ENCODE results near the gene TGFBR3. TPM values are rescaled to one million over a fixed set of nuclear protein-coding genes. Genes with fewer than 3 reads are reported as not detected.

The TGFBR3 gene
- total and polyA plus RNA-seq, 8 donors = 6.0 to 34.8 (median 21.4) TPM

DNA sequence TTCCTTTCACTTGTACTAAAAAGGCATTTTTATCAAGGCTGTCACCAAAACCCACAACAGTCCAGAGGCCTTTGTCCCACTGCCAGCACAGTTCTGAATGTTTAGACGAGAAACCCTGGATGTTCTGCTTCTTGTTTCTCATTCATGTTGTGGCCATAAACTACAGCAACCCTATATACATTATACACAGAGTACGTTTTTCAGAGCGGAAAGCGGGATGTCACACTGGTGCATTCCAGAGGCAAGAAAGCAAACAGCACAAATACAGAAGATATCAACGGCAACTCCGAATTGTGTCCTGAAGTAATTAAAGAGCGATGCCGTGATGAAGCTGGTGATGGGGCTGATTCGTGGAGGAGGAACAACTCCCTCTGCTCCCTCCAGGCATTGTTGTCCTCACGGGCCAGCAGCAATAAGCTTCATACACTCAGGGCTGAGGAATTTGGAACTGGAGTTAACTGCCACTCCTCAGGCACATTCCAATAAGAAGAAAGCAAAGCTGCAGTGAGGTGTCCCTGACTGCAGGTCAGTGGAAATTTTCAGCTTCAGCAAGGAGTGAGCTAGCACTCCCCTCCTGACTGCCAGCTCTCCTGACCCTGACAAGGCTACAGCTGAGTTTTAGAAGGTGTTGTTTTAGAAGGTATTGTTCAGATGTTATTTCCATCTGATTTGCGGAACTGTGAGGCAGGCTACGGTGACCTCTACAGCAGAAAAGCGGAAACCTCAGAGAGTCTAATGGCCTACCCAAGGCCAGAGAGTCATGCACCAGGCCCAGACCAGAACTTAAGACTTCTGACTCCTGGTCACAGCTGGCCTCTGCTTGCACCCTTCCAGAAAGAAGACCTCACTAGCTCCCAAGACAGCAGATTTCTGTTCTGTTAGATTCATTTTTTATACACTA lies 149.0 kb downstream of the TGFBR3 start:
- intact Hi-C loops (cut with DNase I) = no loop called here
- H3K27me3 ChIP-seq = no peaks in the 10 kb centered on the region
- H3K4me1 ChIP-seq = peaks cover 0 to 8% (median under 1%) of the 10 kb centered on the region in 3 donors
- ATAC-seq = peak; percentile 38 to 79 (median 69)
- H3K36me3 ChIP-seq = no peaks in the 10 kb centered on the region
- no peak overlapping the region for H3K4me3 ChIP-seq
- H3K9me3 ChIP-seq = no peaks in the 10 kb centered on the region
- FAIRE-seq = no peak
- H3K27ac ChIP-seq = peak overlapping the region in 3 of 4 donors; percentile 16 to 55 (median 30)
- no peak for DNase-seq
- WGBS, 2 donors = 61 to 70% methylated on average over 13 of the region's 13 CpGs
- TF ChIP-seq, protein P1, sequence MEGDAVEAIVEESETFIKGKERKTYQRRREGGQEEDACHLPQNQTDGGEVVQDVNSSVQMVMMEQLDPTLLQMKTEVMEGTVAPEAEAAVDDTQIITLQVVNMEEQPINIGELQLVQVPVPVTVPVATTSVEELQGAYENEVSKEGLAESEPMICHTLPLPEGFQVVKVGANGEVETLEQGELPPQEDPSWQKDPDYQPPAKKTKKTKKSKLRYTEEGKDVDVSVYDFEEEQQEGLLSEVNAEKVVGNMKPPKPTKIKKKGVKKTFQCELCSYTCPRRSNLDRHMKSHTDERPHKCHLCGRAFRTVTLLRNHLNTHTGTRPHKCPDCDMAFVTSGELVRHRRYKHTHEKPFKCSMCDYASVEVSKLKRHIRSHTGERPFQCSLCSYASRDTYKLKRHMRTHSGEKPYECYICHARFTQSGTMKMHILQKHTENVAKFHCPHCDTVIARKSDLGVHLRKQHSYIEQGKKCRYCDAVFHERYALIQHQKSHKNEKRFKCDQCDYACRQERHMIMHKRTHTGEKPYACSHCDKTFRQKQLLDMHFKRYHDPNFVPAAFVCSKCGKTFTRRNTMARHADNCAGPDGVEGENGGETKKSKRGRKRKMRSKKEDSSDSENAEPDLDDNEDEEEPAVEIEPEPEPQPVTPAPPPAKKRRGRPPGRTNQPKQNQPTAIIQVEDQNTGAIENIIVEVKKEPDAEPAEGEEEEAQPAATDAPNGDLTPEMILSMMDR (IDR thresholded peaks at IDR 0.05) = no peak

DNA sequence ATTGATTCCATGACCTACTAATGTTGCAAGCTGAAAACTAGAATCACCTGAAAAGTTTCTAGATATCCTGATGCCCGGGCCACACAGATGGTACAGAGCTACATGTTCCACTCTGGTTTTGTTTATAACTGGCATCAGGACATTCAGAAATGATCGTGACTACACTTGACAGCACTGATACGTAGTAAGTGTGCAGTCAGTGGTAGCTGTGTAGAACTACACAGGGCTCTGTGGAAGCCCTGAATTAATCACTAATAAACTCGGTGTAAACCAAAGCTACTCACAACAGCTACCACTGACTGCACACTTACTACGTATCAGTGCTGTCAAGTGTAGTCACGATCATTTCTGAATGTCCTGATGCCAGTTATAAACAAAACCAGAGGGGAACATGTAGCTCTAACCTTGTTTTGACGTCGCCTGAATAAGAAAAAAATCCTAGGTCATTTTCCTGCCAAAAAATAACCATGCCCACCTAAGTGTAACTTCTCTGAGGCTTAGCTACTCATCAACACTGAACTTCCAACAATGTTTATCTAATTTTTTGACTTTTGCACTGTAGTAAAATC lies 149.7 kb downstream of the TGFBR3 start:
- FAIRE-seq (no peak), ATAC-seq (peak in 3 of 4 donors; percentile 14 to 50 (median 31)), DNase-seq (no peak)
- 62 to 68% methylated on average over 8 of the region's 8 CpGs for WGBS, 2 donors
- Histone ChIP-seq H3K36me3 (no peaks in the 10 kb centered on the region), H3K27me3 (no peaks in the 10 kb centered on the region), H3K4me3 (no peak overlapping the region), H3K4me1 (peaks cover 0 to 15% (median 4%) of the 10 kb centered on the region in 3 donors), H3K9me3 (no peaks in the 10 kb centered on the region), H3K27ac (peak overlapping the region in 2 of 4 donors; percentile 16 to 55)
- intact Hi-C loops (cut with DNase I) = no loop called here
- TF ChIP-seq, protein P1 (IDR thresholded peaks at IDR 0.05) = no peak

DNA sequence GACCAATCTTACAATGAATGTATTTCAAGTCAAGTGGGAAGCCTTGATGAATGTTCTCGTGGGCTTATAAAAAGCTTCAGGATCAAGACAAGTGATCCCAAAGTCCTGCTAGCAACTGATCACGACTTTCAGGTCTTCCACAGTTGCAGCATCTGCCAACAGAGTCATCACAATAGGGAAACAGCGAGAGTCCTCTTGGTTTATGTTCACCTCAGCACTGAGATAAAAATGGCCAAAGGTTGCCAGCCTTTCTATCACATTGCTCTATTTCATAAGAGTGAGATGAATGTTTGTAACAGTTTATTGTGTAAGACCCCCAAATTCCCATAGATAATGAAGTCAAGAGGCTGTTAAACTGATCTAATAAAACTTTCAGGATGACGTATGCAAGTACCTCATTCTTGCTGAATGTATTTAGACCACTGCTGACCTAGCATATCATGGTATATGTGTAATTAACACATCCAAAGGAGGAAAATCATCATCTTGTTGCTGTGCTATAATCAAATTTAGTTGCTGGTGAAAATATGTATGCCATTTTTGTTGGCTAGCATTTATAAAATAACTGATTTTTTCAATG lies 150.6 kb downstream of the TGFBR3 start:
- DNase-seq (no peak), FAIRE-seq (no peak), ATAC-seq (no peak)
- intact Hi-C loops (cut with DNase I) = no loop called here
- Histone ChIP-seq H3K27me3 (no peaks in the 10 kb centered on the region), H3K27ac (no peak overlapping the region), H3K4me3 (no peak overlapping the region), H3K9me3 (no peaks in the 10 kb centered on the region), H3K36me3 (no peaks in the 10 kb centered on the region), H3K4me1 (peaks cover 0 to 18% (median 4%) of the 10 kb centered on the region in 3 donors)
- 82 to 87% methylated on average over 4 of the region's 4 CpGs for WGBS, 2 donors
- TF ChIP-seq, protein P1 (IDR thresholded peaks at IDR 0.05) = no peak

DNA sequence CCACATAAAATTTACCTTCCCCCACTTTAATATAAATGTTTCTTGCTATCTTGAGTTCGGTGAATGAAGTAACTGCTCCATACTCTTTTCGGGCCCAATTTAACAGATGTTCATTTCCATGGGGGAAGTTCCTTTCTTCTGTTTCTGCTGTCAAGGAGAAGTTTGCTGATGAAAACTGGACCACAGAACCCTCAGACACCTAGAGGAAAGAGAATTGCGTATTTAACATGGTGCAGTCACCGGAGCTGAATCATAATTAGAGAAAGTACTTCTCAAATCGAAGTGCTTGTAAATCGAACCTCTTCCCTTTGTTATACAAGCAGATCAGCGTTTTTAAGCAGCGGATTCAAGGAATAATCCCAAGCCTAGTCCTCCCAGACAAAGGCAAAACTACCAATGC lies 151.2 kb downstream of the TGFBR3 start:
- Histone ChIP-seq H3K36me3 (no peaks in the 10 kb centered on the region), H3K4me3 (no peak overlapping the region), H3K9me3 (no peaks in the 10 kb centered on the region), H3K27ac (no peak overlapping the region), H3K27me3 (no peaks in the 10 kb centered on the region), H3K4me1 (peaks cover 0 to 18% (median 4%) of the 10 kb centered on the region in 3 donors)
- TF ChIP-seq, protein P1 (IDR thresholded peaks at IDR 0.05) = no peak
- DNase-seq (no peak), FAIRE-seq (no peak), ATAC-seq (no peak)
- WGBS, 2 donors = 80 to 91% methylated on average over 8 of the region's 8 CpGs
- intact Hi-C loops (cut with DNase I) = no loop called here

Data from pancreas (tissue), 10 donors.